Measurements from ENCODE around the gene GLUL. TPM values are rescaled to one million over a fixed set of nuclear protein-coding genes. Genes with fewer than 3 reads are reported as not detected.

Gene GLUL
- total RNA-seq, 1 donor from 2014 or later, result 264 TPM

- no peak overlapping the region for H3K4me3 Mint-ChIP-seq
- peaks cover 21% of the 10 kb centered on the region for H3K9me3 Mint-ChIP-seq
- no peak overlapping the region for H3K27ac Mint-ChIP-seq
- no peaks in the 10 kb centered on the region for H3K4me1 Mint-ChIP-seq
- no peaks in the 10 kb centered on the region for H3K36me3 Mint-ChIP-seq
- H3K27me3 Mint-ChIP-seq (ENCODE audit: low read depth), result peaks cover 8% of the 10 kb centered on the region
- TF ChIP-seq CTCF (IDR thresholded peaks at IDR 0.05; ENCODE audit: unreplicated experiment), result no peak
- no peak for DNase-seq (ENCODE audit: low spot score in 2 of 2, unreplicated experiment in 2 of 2)
These were observed 14.0 kb upstream of the GLUL start for GRCh38 chr1:182405578-182405977.

- H3K36me3 Mint-ChIP-seq, result no peaks in the 10 kb centered on the region
- no peaks in the 10 kb centered on the region for H3K4me1 Mint-ChIP-seq
- TF ChIP-seq CTCF (IDR thresholded peaks at IDR 0.05; ENCODE audit: unreplicated experiment), result no peak
- H3K4me3 Mint-ChIP-seq, result no peak overlapping the region
- H3K27ac Mint-ChIP-seq, result no peak overlapping the region
- DNase-seq (ENCODE audit: low spot score in 2 of 2, unreplicated experiment in 2 of 2), result no peak
- H3K9me3 Mint-ChIP-seq, result peaks cover 21% of the 10 kb centered on the region
- H3K27me3 Mint-ChIP-seq (ENCODE audit: low read depth), result peaks cover 8% of the 10 kb centered on the region
These were observed 13.2 kb upstream of the GLUL start for GRCh38 chr1:182404781-182405180.

GRCh38 chr1:182400567-182400966, 9.0 kb upstream of the GLUL start, which contains the start of gene TEDDM1:
TEDDM1 (minus strand) TSS chr1:182400667; CDS start chr1:182400485, 182 bp downstream.
- no peaks in the 10 kb centered on the region for H3K27me3 Mint-ChIP-seq (ENCODE audit: low read depth)

GRCh38 chr1:182397653-182398393, 6.2 kb upstream of the GLUL start:
- H3K36me3 Mint-ChIP-seq, result no peaks in the 10 kb centered on the region
- H3K4me1 Mint-ChIP-seq, result peaks cover 35% of the 10 kb centered on the region
- no peak for TF ChIP-seq CTCF (IDR thresholded peaks at IDR 0.05; ENCODE audit: unreplicated experiment)
- no peaks in the 10 kb centered on the region for H3K27me3 Mint-ChIP-seq (ENCODE audit: low read depth)
- DNase-seq (ENCODE audit: low spot score in 2 of 2, unreplicated experiment in 2 of 2), result no peak
- H3K4me3 Mint-ChIP-seq, result no peak overlapping the region
- no peaks in the 10 kb centered on the region for H3K9me3 Mint-ChIP-seq
- peak overlapping the region; percentile 75 for H3K27ac Mint-ChIP-seq

More at GRCh38 chr1:182400567-182400966, 9.0 kb upstream of the GLUL start, which contains the start of gene TEDDM1:
- Mint-ChIP-seq H3K9me3 (peaks cover 19% of the 10 kb centered on the region), H3K4me1 (peaks cover 27% of the 10 kb centered on the region), H3K4me3 (no peak within 1 kb of the TSS), H3K27ac (no peak within 1 kb of the TSS), H3K36me3 (no peaks in the 10 kb centered on the region)
- no peak for DNase-seq (ENCODE audit: low spot score in 2 of 2, unreplicated experiment in 2 of 2)
- TF ChIP-seq CTCF (IDR thresholded peaks at IDR 0.05; ENCODE audit: unreplicated experiment), result no peak

GRCh38 chr1:182395906-182396305, 4.3 kb upstream of the GLUL start:
- Mint-ChIP-seq H3K27ac (no peak overlapping the region), H3K4me1 (peaks cover 41% of the 10 kb centered on the region), H3K27me3 (ENCODE audit: low read depth) (no peaks in the 10 kb centered on the region), H3K36me3 (no peaks in the 10 kb centered on the region), H3K4me3 (no peak overlapping the region), H3K9me3 (no peaks in the 10 kb centered on the region)
- no peak for DNase-seq (ENCODE audit: low spot score in 2 of 2, unreplicated experiment in 2 of 2)
- no peak for TF ChIP-seq CTCF (IDR thresholded peaks at IDR 0.05; ENCODE audit: unreplicated experiment)

Measured in mesothelial cell of epicardium (in vitro differentiated cells).